Smooth muscle cell (in vitro differentiated cells): ENCODE results near the gene PEX10. TPM values are rescaled to one million over a fixed set of nuclear protein-coding genes. Genes with fewer than 3 reads are reported as not detected.

Source experiments
- DNase-seq: peaks from one replicate; lab custom pipeline; 2025; ENCODE audit not compliant: unreplicated experiment; lab: John Stamatoyannopoulos, UW
- H2AFZ ChIP-seq: fragments of 200-600 bp; sonication (generic); 2 replicates; pipeline ENCODE4 v1.6.0; 2016; ENCODE audit warnings: antibody characterized with exemption, low read depth, mild to moderate bottlenecking
- H3F3A ChIP-seq: fragments of 200-600 bp; sonication (generic); 2 replicates; pipeline ENCODE4 v1.6.0; 2017; ENCODE audit warnings: antibody characterized with exemption, low read depth
- H3K27ac ChIP-seq: fragments of 200-600 bp; sonication (generic); 2 replicates; pipeline ENCODE4 v1.5.1; 2016; ENCODE audit warnings: low read depth, mild to moderate bottlenecking
- H3K27me3 ChIP-seq: fragments of 200-600 bp; sonication (generic); 2 replicates; pipeline ENCODE4 v1.6.1; 2016; ENCODE audit warnings: low read depth, mild to moderate bottlenecking
- H3K36me3 ChIP-seq: fragments of 200-600 bp; sonication (generic); 2 replicates; pipeline ENCODE4 v1.5.1; 2016; ENCODE audit warnings: low read depth
- H3K4me1 ChIP-seq: fragments of 200-600 bp; sonication (generic); 2 replicates; pipeline ENCODE4 v1.5.1; 2016; ENCODE audit warnings: low read depth
- H3K4me2 ChIP-seq: fragments of 200-600 bp; sonication (generic); 2 replicates; pipeline ENCODE4 v1.6.0; 2016; ENCODE audit warnings: mild to moderate bottlenecking
- H3K4me3 ChIP-seq: fragments of 200-600 bp; sonication (generic); 2 replicates; pipeline ENCODE4 v1.5.1; 2016; ENCODE audit warnings: mild to moderate bottlenecking
- H3K79me2 ChIP-seq: fragments of 200-600 bp; sonication (generic); 2 replicates; pipeline ENCODE4 v1.6.0; 2016; ENCODE audit warnings: low read depth, mild to moderate bottlenecking
- H3K9ac ChIP-seq: fragments of 200-600 bp; sonication (generic); 2 replicates; pipeline ENCODE4 v1.6.0; 2016; ENCODE audit warnings: low read depth
- H3K9me3 ChIP-seq: fragments of 200-600 bp; sonication (generic); replicated peaks from 2 replicates; pipeline ENCODE4 v1.5.1; 2016; ENCODE audit warnings: low read depth
- H4K20me1 ChIP-seq: fragments of 200-600 bp; sonication (generic); 2 replicates; pipeline ENCODE4 v1.6.0; 2016; ENCODE audit warnings: low read depth
- WGBS: methylation state at CpG from one replicate; pipeline ENCODE4 v1.1.7; 2016; ENCODE audit warnings: low lambda C conversion rate; 5-methylcytosine and 5-hydroxymethylcytosine counted together
- polyA plus RNA-seq: library from polyadenylated mRNA; unstranded; fragments of >200 nt; fragmentation: Nextera tagmentation; extraction: Ambion mirVana; gene quantifications from 2 replicates; pipeline ENCODE4 v1.2.1, GENCODE V29; 2016
- total RNA-seq: library from RNA; depleted of rRNA; stranded (reverse); fragments of >200 nt; gene quantifications from 2 replicates; pipeline ENCODE4 v1.2.3, GENCODE V29; 2014
- TF ChIP-seq, protein P1 (sequence below): fragments of 200-600 bp; sonication (generic); IDR thresholded peaks from 2 replicates; pipeline ENCODE4 v1.5.1; 2017; ENCODE audit warnings: borderline replicate concordance, mild to moderate bottlenecking, antibody characterized with exemption; ENCODE audit not compliant: insufficient read depth, poor library complexity, severe bottlenecking

PEX10 gene
- total and polyA plus RNA-seq, 2 experiments from 2014 or later = 14.0 to 20.3 TPM

DNA sequence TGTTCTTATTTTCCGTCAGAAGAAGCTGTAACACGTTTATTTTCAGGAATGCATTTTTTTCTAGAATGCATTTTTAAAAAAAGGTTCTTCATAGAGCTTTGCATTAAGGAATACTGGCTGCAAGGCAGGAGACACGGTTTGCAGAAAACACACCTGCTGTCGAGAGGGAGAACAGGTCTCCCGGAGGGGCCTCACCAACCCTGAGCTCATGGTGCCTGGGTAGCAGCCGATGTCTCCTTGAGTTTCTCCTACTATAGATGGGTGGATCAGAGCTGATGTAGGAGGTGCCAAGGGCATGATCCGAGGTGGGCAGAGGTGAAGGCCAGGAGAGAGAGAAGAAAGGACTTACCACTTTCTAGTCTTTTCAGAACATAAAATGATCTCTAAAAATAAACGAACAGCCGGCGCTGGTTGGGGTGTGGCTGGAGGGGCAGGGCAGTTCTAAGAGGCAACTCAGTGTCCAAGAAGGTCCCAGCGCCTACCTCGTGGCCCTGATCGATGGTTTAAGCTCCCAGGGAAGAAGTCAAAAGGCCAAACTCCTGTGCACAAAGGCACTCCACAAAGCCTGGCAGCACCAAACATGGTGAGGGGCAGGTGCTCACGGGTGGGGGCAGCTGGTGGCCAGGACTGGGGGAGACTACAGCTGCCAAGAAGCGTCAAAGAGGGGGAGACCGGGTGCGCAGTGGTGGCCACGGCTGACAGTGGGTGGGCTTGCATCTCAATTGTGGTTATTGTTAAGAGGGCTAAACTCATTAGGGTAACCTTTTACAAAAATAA is 33.2 kb downstream of the PEX10 start:
- Histone ChIP-seq H3K9ac (no peak overlapping the region), H2AFZ (no peak overlapping the region), H3K9me3 (no peaks in the 10 kb centered on the region), H4K20me1 (no peaks in the 10 kb centered on the region), H3K36me3 (no peaks in the 10 kb centered on the region), H3K4me2 (no peak overlapping the region), H3K27ac (no peak overlapping the region), H3K79me2 (no peaks in the 10 kb centered on the region), H3K4me3 (no peak overlapping the region), H3K27me3 (no peaks in the 10 kb centered on the region), H3F3A (no peaks in the 10 kb centered on the region), H3K4me1 (no peaks in the 10 kb centered on the region)
- TF ChIP-seq, protein P1, sequence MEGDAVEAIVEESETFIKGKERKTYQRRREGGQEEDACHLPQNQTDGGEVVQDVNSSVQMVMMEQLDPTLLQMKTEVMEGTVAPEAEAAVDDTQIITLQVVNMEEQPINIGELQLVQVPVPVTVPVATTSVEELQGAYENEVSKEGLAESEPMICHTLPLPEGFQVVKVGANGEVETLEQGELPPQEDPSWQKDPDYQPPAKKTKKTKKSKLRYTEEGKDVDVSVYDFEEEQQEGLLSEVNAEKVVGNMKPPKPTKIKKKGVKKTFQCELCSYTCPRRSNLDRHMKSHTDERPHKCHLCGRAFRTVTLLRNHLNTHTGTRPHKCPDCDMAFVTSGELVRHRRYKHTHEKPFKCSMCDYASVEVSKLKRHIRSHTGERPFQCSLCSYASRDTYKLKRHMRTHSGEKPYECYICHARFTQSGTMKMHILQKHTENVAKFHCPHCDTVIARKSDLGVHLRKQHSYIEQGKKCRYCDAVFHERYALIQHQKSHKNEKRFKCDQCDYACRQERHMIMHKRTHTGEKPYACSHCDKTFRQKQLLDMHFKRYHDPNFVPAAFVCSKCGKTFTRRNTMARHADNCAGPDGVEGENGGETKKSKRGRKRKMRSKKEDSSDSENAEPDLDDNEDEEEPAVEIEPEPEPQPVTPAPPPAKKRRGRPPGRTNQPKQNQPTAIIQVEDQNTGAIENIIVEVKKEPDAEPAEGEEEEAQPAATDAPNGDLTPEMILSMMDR = no peak
- WGBS = 90% methylated on average over 18 of the region's 18 CpGs
- DNase-seq = no peak

DNA sequence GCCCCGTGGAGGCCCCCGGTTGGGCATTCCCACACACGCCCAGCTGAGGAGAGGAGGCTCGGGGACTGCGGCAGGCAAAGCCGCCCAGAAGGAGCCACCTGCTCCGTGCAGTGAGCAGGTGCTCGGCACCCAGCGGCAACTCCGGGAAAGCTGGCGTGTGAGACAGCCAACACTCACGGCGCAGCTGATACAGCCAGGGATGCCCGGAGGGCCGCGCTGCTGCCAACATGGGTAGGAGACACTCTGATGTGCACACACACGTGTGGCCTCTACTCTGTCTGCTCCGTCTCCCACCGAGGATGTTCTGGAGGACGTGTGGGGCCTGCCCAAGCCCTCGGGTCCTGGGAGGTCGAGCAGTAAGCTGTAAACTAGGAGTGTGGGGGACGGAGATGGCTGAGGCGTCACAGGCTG is 33.9 kb downstream of the PEX10 start:
- Histone ChIP-seq H3K4me3 (no peak overlapping the region), H3K4me2 (no peak overlapping the region), H3K9me3 (no peaks in the 10 kb centered on the region), H2AFZ (no peak overlapping the region), H3F3A (no peaks in the 10 kb centered on the region), H3K36me3 (no peaks in the 10 kb centered on the region), H3K9ac (no peak overlapping the region), H3K4me1 (no peaks in the 10 kb centered on the region), H3K79me2 (no peaks in the 10 kb centered on the region), H4K20me1 (no peaks in the 10 kb centered on the region), H3K27ac (no peak overlapping the region), H3K27me3 (no peaks in the 10 kb centered on the region)
- 92% methylated on average over 24 of the region's 24 CpGs for WGBS
- DNase-seq = no peak
- TF ChIP-seq, protein P1 = no peak

DNA sequence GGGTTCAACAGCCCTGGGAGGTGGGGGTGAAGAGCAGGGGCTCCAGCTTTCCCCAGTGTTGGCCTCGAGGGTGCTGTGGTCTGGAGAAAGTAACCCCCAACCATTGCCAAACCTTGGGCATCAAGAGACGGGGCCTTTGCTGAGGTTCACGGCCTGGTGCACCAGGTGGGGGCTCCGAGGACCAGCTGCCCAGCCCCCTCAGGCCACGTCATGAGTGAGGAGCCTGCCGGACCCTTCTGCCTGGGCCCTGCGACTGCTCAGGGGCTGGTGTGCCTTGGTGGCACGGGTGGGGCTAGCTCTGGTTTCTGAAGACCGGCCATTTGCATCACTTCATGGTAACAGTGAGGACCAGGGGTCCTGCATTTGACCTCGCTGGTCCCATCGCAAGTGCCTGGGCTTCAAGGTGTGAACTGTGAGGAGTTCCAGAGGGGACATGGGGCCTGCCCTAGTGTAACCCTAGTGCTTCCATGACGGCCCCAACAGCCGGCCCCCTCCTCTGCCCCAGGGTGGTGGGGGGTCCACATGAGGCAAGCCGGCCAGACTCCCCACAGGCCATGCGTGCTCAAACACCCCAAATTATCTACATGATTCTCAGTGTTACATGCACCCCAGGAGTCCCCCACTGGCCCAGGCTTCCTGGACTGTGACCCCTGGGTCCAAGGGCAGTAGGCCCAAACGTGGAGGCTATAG is 34.5 kb downstream of the PEX10 start:
- Histone ChIP-seq H4K20me1 (no peaks in the 10 kb centered on the region), H3K4me3 (no peak overlapping the region), H3F3A (no peaks in the 10 kb centered on the region), H3K36me3 (no peaks in the 10 kb centered on the region), H3K79me2 (no peaks in the 10 kb centered on the region), H3K27ac (no peak overlapping the region), H3K27me3 (no peaks in the 10 kb centered on the region), H3K9me3 (no peaks in the 10 kb centered on the region), H3K4me2 (no peak overlapping the region), H3K4me1 (no peaks in the 10 kb centered on the region), H2AFZ (no peak overlapping the region), H3K9ac (no peak overlapping the region)
- TF ChIP-seq, protein P1 = no peak
- no peak for DNase-seq
- 90% methylated on average over 16 of the region's 16 CpGs for WGBS
